Vagina (tissue), 2 donors: Measurements from ENCODE around the gene RBBP8NL. TPM values are rescaled to one million over a fixed set of nuclear protein-coding genes. Genes with fewer than 3 reads are reported as not detected.
A peak's percentile ranks its signal among the peaks of the same experiment; 100 is the strongest.

Experiments used
- DNase-seq, 2 donors: peaks; one replicate each; pipeline ENCODE4 v3.0.0-alpha.2; 2017; ENCODE audit errors: extremely low spot score in 2 of 2
- H3K27ac ChIP-seq: fragments of 200-600 bp; sonication (generic); one replicate; pipeline ENCODE4 v1.5.1; 2019
- H3K27me3 ChIP-seq: fragments of 200-600 bp; sonication (generic); one replicate; pipeline ENCODE4 v1.5.1; 2019
- H3K36me3 ChIP-seq, 2 donors: fragments of 200-600 bp; sonication (generic); one replicate each; pipeline ENCODE4 v1.5.1; 2017 to 2019
- H3K4me1 ChIP-seq: fragments of 200-600 bp; sonication (generic); one replicate; pipeline ENCODE4 v1.5.1; 2019
- H3K4me3 ChIP-seq, 2 donors: fragments of 200-600 bp; sonication (generic); 1 replicate in 1 of 2; 2 replicates in 1 of 2; pipeline ENCODE4 v1.5.1; 2016 to 2019
- H3K9me3 ChIP-seq: fragments of 200-600 bp; sonication (generic); one replicate; pipeline ENCODE4 v1.5.1; 2019
- POLR2A ChIP-seq, 2 donors: fragments of 450-650 bp; IDR thresholded peaks; one replicate each; pipeline ENCODE4 v1.6.1; 2017; ENCODE audit warnings: antibody characterized with exemption in 2 of 2, mild to moderate bottlenecking in 2 of 2, moderate library complexity in 2 of 2
- POLR2AphosphoS5 ChIP-seq, 2 donors: sonication (generic); formaldehyde crosslinking; IDR thresholded peaks; one replicate each; pipeline ENCODE4 v1.9.0; 2017; ENCODE audit warnings: antibody characterized with exemption in 2 of 2, mild to moderate bottlenecking in 2 of 2, low read depth in 1 of 2; ENCODE audit not compliant: insufficient read depth in 1 of 2
- intact Hi-C: fragments of 100-400 bp; cut with DNase I; formaldehyde crosslinking; loops from one replicate; pipeline ENCODE4 v1.15.1; 2023
- total RNA-seq: library from RNA; depleted of rRNA; stranded (reverse); fragments of >200 nt; gene quantifications from one replicate; pipeline ENCODE4 v1.2.3, GENCODE V29; 2016
- TF ChIP-seq, protein P1 (sequence below), 3 experiments: fragments of 450-650 bp in 2 of 3; fragments of 200-600 bp in 1 of 3; sonication (generic) in 1 of 3; IDR thresholded peaks; one replicate each; pipeline ENCODE4 v1.5.1; 2017 to 2019; ENCODE audit warnings: antibody characterized with exemption in 3 of 3, mild to moderate bottlenecking in 2 of 3, moderate library complexity in 2 of 3

Gene RBBP8NL
- total RNA-seq, 1 donor from 2014 or later: 1.7 TPM

DNA sequence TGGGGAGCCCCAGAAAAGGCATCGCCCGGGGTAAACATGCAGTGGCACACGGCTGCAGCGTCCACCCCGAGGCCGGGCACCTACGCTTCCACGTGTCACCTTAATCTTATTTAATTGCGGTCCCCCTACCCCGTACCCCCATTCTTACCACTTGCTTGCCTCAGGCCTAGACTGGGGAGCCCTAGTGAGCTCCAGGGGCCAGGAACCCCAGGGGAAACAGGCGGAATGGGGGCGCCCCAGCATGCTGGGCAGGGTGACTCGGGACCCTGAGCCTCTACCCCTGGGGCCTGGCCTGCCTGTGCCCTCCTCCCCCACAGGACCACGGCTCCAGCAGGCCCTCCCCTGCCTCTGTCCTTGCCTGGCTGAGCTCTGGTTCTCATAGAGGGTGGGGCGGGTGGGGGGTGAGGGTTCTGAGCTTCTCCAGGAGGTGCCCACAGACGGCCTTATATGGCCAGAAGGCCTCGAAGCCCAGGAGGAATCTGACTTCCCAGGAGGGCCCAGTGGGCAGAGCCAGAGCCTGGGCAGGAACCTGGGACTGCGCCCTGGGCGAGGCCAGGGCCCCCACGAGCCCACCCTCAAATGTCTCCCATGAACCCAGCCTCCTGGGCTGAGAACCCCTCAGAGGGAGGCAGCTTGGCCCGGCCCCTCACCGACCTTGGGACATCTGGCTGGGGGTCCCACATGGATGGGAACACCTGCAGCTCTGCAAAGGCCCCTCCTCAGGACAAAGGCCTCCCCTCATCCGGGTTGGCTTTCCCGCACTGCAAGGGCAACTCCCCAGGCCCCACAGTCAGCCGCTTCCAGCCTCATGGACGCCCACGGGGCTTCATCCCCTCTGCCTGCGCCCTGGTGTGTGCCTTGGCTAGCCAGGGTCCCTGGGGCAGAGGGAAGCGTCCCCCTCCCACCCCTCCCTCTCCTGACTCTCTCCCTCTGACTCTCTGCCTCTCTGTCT lies 55.0 kb downstream of the RBBP8NL start:
- no peaks in the 10 kb centered on the region for H3K36me3 ChIP-seq
- H3K4me1 ChIP-seq: peaks cover 74% of the 10 kb centered on the region
- peak overlapping the region; percentile 63 for H3K27ac ChIP-seq
- TF ChIP-seq, protein P1, sequence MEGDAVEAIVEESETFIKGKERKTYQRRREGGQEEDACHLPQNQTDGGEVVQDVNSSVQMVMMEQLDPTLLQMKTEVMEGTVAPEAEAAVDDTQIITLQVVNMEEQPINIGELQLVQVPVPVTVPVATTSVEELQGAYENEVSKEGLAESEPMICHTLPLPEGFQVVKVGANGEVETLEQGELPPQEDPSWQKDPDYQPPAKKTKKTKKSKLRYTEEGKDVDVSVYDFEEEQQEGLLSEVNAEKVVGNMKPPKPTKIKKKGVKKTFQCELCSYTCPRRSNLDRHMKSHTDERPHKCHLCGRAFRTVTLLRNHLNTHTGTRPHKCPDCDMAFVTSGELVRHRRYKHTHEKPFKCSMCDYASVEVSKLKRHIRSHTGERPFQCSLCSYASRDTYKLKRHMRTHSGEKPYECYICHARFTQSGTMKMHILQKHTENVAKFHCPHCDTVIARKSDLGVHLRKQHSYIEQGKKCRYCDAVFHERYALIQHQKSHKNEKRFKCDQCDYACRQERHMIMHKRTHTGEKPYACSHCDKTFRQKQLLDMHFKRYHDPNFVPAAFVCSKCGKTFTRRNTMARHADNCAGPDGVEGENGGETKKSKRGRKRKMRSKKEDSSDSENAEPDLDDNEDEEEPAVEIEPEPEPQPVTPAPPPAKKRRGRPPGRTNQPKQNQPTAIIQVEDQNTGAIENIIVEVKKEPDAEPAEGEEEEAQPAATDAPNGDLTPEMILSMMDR (IDR thresholded peaks at IDR 0.05): no peak
- peak in 1 of 2 donors; percentile 29 for TF ChIP-seq POLR2AphosphoS5 (IDR thresholded peaks at IDR 0.05; ENCODE audit: insufficient read depth in 1 of 2, low read depth in 1 of 2)
- H3K27me3 ChIP-seq: no peaks in the 10 kb centered on the region
- H3K9me3 ChIP-seq: no peaks in the 10 kb centered on the region
- DNase-seq: no peak
- no peak overlapping the region for H3K4me3 ChIP-seq
- intact Hi-C loops: no loop called here

DNA sequence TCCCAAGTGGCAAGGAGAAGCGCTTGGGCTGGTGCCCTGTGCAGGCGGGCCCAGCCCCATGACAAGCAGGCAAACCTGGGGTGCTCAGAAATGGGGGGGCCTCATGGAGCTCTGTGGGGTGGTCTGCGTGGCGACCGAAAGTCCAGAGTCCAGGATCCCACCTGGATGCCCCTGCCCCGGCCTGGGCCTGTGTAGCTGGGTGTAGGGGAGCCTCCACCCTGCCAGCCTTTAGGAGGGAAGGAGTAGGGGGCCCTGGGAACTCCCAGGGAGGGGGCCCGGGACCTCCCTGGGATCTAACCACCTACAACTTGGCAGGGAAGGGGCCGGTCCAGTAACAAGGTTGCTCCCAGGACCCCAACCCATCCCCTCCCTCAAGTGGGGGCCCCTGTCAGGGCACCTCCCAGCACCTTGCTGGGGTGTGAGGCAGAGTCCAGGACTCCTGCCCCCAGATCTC lies 55.7 kb downstream of the RBBP8NL start:
- Histone ChIP-seq H3K36me3 (no peaks in the 10 kb centered on the region), H3K4me1 (peaks cover 70% of the 10 kb centered on the region), H3K27ac (peak overlapping the region; percentile 63), H3K27me3 (no peaks in the 10 kb centered on the region), H3K9me3 (no peaks in the 10 kb centered on the region), H3K4me3 (no peak overlapping the region)
- TF ChIP-seq, protein P1 (IDR thresholded peaks at IDR 0.05): no peak
- TF ChIP-seq POLR2AphosphoS5 (IDR thresholded peaks at IDR 0.05; ENCODE audit: insufficient read depth in 1 of 2, low read depth in 1 of 2) (no peak), POLR2A (IDR thresholded peaks at IDR 0.05) (no peak)
- no peak for DNase-seq
- intact Hi-C loops: no loop called here

DNA sequence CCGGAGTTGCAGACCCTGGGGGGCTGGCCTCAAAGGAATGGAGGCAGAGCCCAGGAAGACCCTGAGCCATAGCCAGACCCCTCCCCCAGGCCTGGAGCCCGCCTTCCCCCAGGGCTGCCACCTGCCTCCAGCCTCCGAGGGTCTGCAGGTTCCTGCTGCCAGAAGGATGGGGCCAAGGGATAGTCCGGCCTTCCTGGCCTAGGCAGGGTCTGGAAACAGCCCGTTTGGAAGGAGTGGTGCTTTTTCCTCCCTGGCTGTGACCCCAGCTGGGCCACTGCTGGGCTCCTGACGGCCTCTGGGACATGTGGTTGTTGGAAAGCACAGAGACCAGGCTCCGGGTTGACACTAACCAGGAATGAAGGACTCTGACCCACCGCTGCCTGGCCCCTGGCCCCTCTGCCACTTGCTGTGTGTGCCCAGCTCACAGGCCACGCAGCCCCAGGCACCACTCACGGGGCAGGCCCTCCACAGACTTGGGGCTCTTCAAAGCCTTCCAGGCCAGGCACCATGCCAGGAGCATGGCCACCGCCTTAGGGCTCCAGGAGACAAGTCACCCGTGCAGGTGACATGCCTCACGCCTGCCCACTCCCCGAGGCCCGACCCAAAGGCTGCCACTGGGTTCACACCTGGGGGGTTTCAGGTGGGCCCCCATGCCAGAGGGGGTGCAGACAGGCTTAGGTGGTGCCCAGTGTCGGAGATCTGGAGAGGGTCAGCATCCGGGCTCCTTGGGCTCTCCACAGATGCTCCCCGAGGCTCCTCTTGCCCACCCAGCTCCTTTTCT lies 56.3 kb downstream of the RBBP8NL start:
- intact Hi-C loops: no loop called here
- no peak overlapping the region for H3K4me3 ChIP-seq
- no peak for TF ChIP-seq POLR2A (IDR thresholded peaks at IDR 0.05)
- H3K36me3 ChIP-seq: no peaks in the 10 kb centered on the region
- H3K27ac ChIP-seq: peak overlapping the region; percentile 63
- H3K27me3 ChIP-seq: no peaks in the 10 kb centered on the region
- H3K9me3 ChIP-seq: no peaks in the 10 kb centered on the region
- H3K4me1 ChIP-seq: peaks cover 70% of the 10 kb centered on the region
- DNase-seq: no peak

DNA sequence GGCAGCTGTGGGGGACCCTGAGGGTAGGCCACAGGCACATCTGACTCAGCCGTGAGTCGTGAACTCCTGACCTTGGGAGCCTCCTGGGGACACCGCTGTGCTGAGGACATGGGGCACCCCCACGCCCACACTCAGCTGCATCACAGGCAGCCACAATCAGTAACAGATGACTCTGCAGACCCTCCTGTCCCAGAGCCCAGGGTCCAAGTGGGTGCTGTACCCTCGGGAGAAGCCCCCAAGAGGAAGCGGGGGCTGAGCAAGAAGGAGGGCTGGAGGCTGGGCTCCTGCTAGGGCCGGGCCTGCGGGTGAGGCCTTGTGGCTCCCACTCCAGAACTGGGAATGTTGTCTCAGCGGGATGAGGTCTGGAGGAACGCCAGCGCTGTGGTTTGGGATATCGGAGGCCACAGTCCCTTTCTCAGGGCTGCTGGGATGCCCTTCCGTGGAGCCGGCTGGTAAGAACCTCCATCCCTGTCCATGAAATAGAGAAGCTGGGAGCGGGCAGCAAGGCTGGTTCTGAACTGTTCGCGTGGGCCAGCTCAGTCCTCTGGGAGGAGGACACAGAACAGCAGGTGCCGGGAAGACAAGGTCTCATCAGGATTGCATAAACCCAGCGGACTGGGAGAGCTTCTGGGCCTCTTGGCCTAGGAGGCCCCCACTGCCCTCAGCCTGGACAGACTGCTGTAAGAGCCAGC lies 57.1 kb downstream of the RBBP8NL start:
- TF ChIP-seq, protein P1 (IDR thresholded peaks at IDR 0.05): no peak
- TF ChIP-seq POLR2A (IDR thresholded peaks at IDR 0.05): no peak
- TF ChIP-seq POLR2AphosphoS5 (IDR thresholded peaks at IDR 0.05; ENCODE audit: insufficient read depth in 1 of 2, low read depth in 1 of 2): no peak
- Histone ChIP-seq H3K4me3 (no peak overlapping the region), H3K27me3 (no peaks in the 10 kb centered on the region), H3K9me3 (no peaks in the 10 kb centered on the region), H3K36me3 (no peaks in the 10 kb centered on the region), H3K4me1 (peaks cover 70% of the 10 kb centered on the region), H3K27ac (peak overlapping the region; percentile 82)
- intact Hi-C loops: no loop called here
- DNase-seq: no peak

DNA sequence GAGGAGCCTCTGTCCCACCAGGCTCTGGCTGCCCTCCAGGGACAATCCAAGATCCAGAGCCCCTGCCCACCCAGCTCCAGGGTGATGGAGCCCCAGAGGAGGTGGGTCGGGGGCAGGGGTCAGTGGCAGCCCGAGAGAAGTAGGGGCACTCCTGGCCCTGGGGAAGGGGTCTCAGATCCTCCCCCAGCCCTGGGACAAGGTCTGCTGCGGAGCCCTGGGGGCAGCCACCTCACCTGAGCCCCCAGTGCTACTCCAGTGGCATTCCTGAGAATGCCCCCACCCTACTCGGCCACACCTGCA lies 57.6 kb downstream of the RBBP8NL start:
- no peaks in the 10 kb centered on the region for H3K27me3 ChIP-seq
- intact Hi-C loops: no loop called here
- DNase-seq: no peak
- no peaks in the 10 kb centered on the region for H3K9me3 ChIP-seq
- H3K4me3 ChIP-seq: no peak overlapping the region
- H3K36me3 ChIP-seq: no peaks in the 10 kb centered on the region
- peaks cover 70% of the 10 kb centered on the region for H3K4me1 ChIP-seq
- peak overlapping the region; percentile 82 for H3K27ac ChIP-seq
- TF ChIP-seq POLR2A (IDR thresholded peaks at IDR 0.05): no peak
- no peak for TF ChIP-seq POLR2AphosphoS5 (IDR thresholded peaks at IDR 0.05; ENCODE audit: insufficient read depth in 1 of 2, low read depth in 1 of 2)
- TF ChIP-seq, protein P1 (IDR thresholded peaks at IDR 0.05): no peak
